Measurements from ENCODE around the gene ZIC4. TPM values are rescaled to one million over a fixed set of nuclear protein-coding genes. Genes with fewer than 3 reads are reported as not detected.

ZIC4 gene
- total and polyA plus RNA-seq, 4 donors = 0.06 TPM; not detected in 3

- Histone ChIP-seq H3K36me3 (ENCODE audit: control insufficient read depth in 4 of 4, insufficient read depth in 3 of 4, low read depth in 1 of 4, low read length in 3 of 4) (no peaks in the 10 kb centered on the region), H3K27me3 (ENCODE audit: control insufficient read depth in 4 of 4, insufficient read depth in 4 of 4, low read length in 3 of 4) (peaks cover 7 to 36% (median 26%) of the 10 kb centered on the region in 4 donors), H3K9me3 (ENCODE audit: control insufficient read depth in 4 of 4, low read length in 3 of 4) (peaks cover 0 to 4% (median 0%) of the 10 kb centered on the region in 4 donors), H3K27ac (ENCODE audit: low read depth in 1 of 2, low read length in 2 of 2) (no peak overlapping the region), H3K9ac (ENCODE audit: low read depth in 1 of 2, low read length in 2 of 2) (no peak overlapping the region), H3K4me3 (ENCODE audit: low read depth in 1 of 3, low read length in 3 of 3) (no peak overlapping the region), H3K4me1 (ENCODE audit: control insufficient read depth in 4 of 4, insufficient read depth in 4 of 4, low read length in 3 of 4) (no peaks in the 10 kb centered on the region)
- TF ChIP-seq MAX (IDR thresholded peaks at IDR 0.05) (no peak), ZBTB33 (IDR thresholded peaks at IDR 0.05) (no peak), FOXA2 (IDR thresholded peaks at IDR 0.05) (no peak), RXRA (IDR thresholded peaks at IDR 0.05) (no peak), HNF4A (conservative IDR thresholded peaks at IDR 0.05) (no peak), ATF3 (IDR thresholded peaks at IDR 0.05) (no peak), FOXA1 (IDR thresholded peaks at IDR 0.05) (no peak), SP1 (IDR thresholded peaks at IDR 0.05) (no peak), REST (IDR thresholded peaks at IDR 0.05) (no peak), EGR1 (IDR thresholded peaks at IDR 0.05; ENCODE audit: low read depth in 2 of 2) (no peak), JUND (IDR thresholded peaks at IDR 0.05) (no peak), HNF4G (IDR thresholded peaks at IDR 0.05) (no peak), GABPA (IDR thresholded peaks at IDR 0.05 in 1 of 2, conservative IDR thresholded peaks at IDR 0.05 in 1 of 2) (no peak), RAD21 (IDR thresholded peaks at IDR 0.05) (no peak), YY1 (IDR thresholded peaks at IDR 0.05) (no peak), TAF1 (conservative IDR thresholded peaks at IDR 0.05) (no peak), CTCF (IDR thresholded peaks at IDR 0.05; ENCODE audit: low read depth, low read length, missing input control) (no peak), NR2F2 (IDR thresholded peaks at IDR 0.05) (no peak)
- no peak for DNase-seq (ENCODE audit: low spot score)
- WGBS = 10% methylated on average over 19 of the region's 19 CpGs
These were observed 36.0 kb downstream of the ZIC4 start for GRCh38 chr3:147370349-147370748.
